H9 (cell line): ENCODE data around the gene RGS5. TPM values are rescaled to one million over a fixed set of nuclear protein-coding genes. Genes with fewer than 3 reads are reported as not detected.

Experiments used
- DNase-seq: peaks from one replicate; pipeline ENCODE4 v3.0.0-alpha.2; 2017
- H2AFZ ChIP-seq: one replicate; pipeline ENCODE4 v1.6.1; 2013; ENCODE audit warnings: mild to moderate bottlenecking, low read length, control low read depth, moderate library complexity
- H2AK5ac ChIP-seq: 2 replicates; pipeline ENCODE4 v1.6.1; 2013; ENCODE audit warnings: low read length, control low read depth, mixed read lengths; ENCODE audit not compliant: insufficient read length
- H2BK120ac ChIP-seq: one replicate; pipeline ENCODE4 v1.6.1; 2013; ENCODE audit warnings: low read depth, mild to moderate bottlenecking, low read length, control low read depth, inconsistent platforms; ENCODE audit not compliant: poor library complexity, severe bottlenecking
- H2BK12ac ChIP-seq: 2 replicates; pipeline ENCODE4 v1.6.1; 2013; ENCODE audit warnings: low read length, control low read depth, mixed read lengths, low read depth; ENCODE audit not compliant: insufficient read length
- H2BK15ac ChIP-seq: 2 replicates; pipeline ENCODE4 v1.6.1; 2013; ENCODE audit warnings: low read depth, low read length, control low read depth
- H2BK20ac ChIP-seq: one replicate; pipeline ENCODE4 v1.6.1; 2013; ENCODE audit warnings: low read depth, mild to moderate bottlenecking, low read length, control low read depth, inconsistent platforms; ENCODE audit not compliant: poor library complexity, severe bottlenecking
- H2BK5ac ChIP-seq: 2 replicates; pipeline ENCODE4 v1.6.1; 2013; ENCODE audit warnings: low read length, control low read depth, mixed read lengths; ENCODE audit not compliant: insufficient read length
- H3K14ac ChIP-seq: 2 replicates; pipeline ENCODE4 v1.6.1; 2013; ENCODE audit warnings: low read length, control low read depth; ENCODE audit not compliant: insufficient read depth
- H3K18ac ChIP-seq: 2 replicates; pipeline ENCODE4 v1.6.1; 2013; ENCODE audit warnings: low read depth, mild to moderate bottlenecking, mixed read lengths, low read length, control low read depth; ENCODE audit not compliant: insufficient read length
- H3K23ac ChIP-seq: 2 replicates; pipeline ENCODE4 v1.6.1; 2013; ENCODE audit warnings: low read length, control low read depth, mixed read lengths, low read depth; ENCODE audit not compliant: insufficient read length
- H3K23me2 ChIP-seq: 2 replicates; pipeline ENCODE4 v1.6.1; 2013; ENCODE audit warnings: low read depth, mild to moderate bottlenecking, mixed read lengths, low read length, control low read depth; ENCODE audit not compliant: insufficient read length, poor library complexity, severe bottlenecking
- H3K27ac ChIP-seq: 2 replicates; pipeline ENCODE4 v1.5.1; 2013; ENCODE audit warnings: low read length, control low read depth, mixed read lengths, low read depth; ENCODE audit not compliant: insufficient read length
- H3K27me3 ChIP-seq: 2 replicates; pipeline ENCODE4 v1.6.1; 2013; ENCODE audit warnings: low read length, control low read depth, inconsistent platforms; ENCODE audit not compliant: insufficient read depth
- H3K4ac ChIP-seq: 2 replicates; pipeline ENCODE4 v1.6.1; 2013; ENCODE audit warnings: low read depth, mild to moderate bottlenecking, control low read depth, inconsistent platforms, low read length, moderate library complexity
- H3K4me1 ChIP-seq: 2 replicates; pipeline ENCODE4 v1.6.1; 2013; ENCODE audit warnings: low read length, control low read depth, inconsistent platforms; ENCODE audit not compliant: insufficient read depth
- H3K4me2 ChIP-seq: 2 replicates; pipeline ENCODE4 v1.6.1; 2013; ENCODE audit warnings: low read length, control low read depth, mixed read lengths; ENCODE audit not compliant: insufficient read length, insufficient read depth
- H3K56ac ChIP-seq: 2 replicates; pipeline ENCODE4 v1.6.1; 2013; ENCODE audit warnings: low read depth, mild to moderate bottlenecking, mixed read lengths, low read length, control low read depth; ENCODE audit not compliant: insufficient read length
- H3K79me1 ChIP-seq: 2 replicates; pipeline ENCODE4 v1.6.1; 2013; ENCODE audit warnings: low read depth, mild to moderate bottlenecking, moderate library complexity, low read length, control low read depth, inconsistent platforms; ENCODE audit not compliant: insufficient read depth, poor library complexity, severe bottlenecking
- H3K79me2 ChIP-seq: 2 replicates; pipeline ENCODE4 v1.6.1; 2013; ENCODE audit warnings: low read length, control low read depth, inconsistent platforms; ENCODE audit not compliant: insufficient read depth
- H3K9ac ChIP-seq: 2 replicates; pipeline ENCODE4 v1.6.1; 2013; ENCODE audit warnings: low read length, control low read depth, mixed read lengths; ENCODE audit not compliant: insufficient read length; ENCODE audit errors: extremely low read depth
- H3K9me3 ChIP-seq: one replicate; pipeline ENCODE4 v1.6.1; 2013; ENCODE audit warnings: low read depth, low read length, inconsistent platforms; ENCODE audit not compliant: control insufficient read depth
- H3T11ph ChIP-seq: one replicate; pipeline ENCODE4 v1.6.1; 2013; ENCODE audit warnings: mild to moderate bottlenecking, low read length, control low read depth, inconsistent platforms
- H4K20me1 ChIP-seq: one replicate; pipeline ENCODE4 v1.6.1; 2013; ENCODE audit not compliant: control insufficient read depth, insufficient read length, insufficient read depth
- H4K5ac ChIP-seq: 2 replicates; pipeline ENCODE4 v1.6.1; 2013; ENCODE audit warnings: low read depth, mild to moderate bottlenecking, mixed read lengths, low read length, control low read depth; ENCODE audit not compliant: insufficient read length
- H4K8ac ChIP-seq: replicated peaks from 2 replicates; pipeline ENCODE4 v1.6.1; 2013; ENCODE audit warnings: low read length, control low read depth, mixed read lengths, low read depth; ENCODE audit not compliant: insufficient read length
- H4K91ac ChIP-seq: 2 replicates; pipeline ENCODE4 v1.6.1; 2013; ENCODE audit warnings: low read depth, mild to moderate bottlenecking, moderate library complexity, mixed read lengths, low read length, control low read depth; ENCODE audit not compliant: insufficient read length
- H3K27ac Mint-ChIP-seq, 3 experiments: 2 replicates in 2 of 3; 3 replicates in 1 of 3; pipeline ENCODE4 v1.8.0; 2020 to 2021; ENCODE audit warnings: mixed read lengths in 3 of 3, mild to moderate bottlenecking in 1 of 3, moderate library complexity in 1 of 3
- H3K27me3 Mint-ChIP-seq: 2 replicates; pipeline ENCODE4 v1.8.0; 2021; ENCODE audit warnings: low read depth, mild to moderate bottlenecking, moderate library complexity, mixed read lengths
- H3K36me3 Mint-ChIP-seq, 3 experiments: 2 replicates in 2 of 3; 3 replicates in 1 of 3; pipeline ENCODE4 v1.8.0; 2020 to 2021; ENCODE audit warnings: low read depth in 3 of 3, mixed read lengths in 3 of 3; ENCODE audit not compliant: insufficient read depth in 1 of 3
- H3K4me1 Mint-ChIP-seq, 2 experiments: 2 replicates each; pipeline ENCODE4 v1.8.0; 2020; ENCODE audit warnings: mixed read lengths in 2 of 2
- H3K4me3 Mint-ChIP-seq, 2 experiments: 2 replicates in 1 of 2; 3 replicates in 1 of 2; pipeline ENCODE4 v1.8.0; 2020 to 2021; ENCODE audit warnings: mild to moderate bottlenecking in 2 of 2, mixed read lengths in 2 of 2, moderate library complexity in 1 of 2
- H3K9me3 Mint-ChIP-seq, 2 experiments: 2 replicates in 1 of 2; 3 replicates in 1 of 2; pipeline ENCODE4 v1.8.0; 2020; ENCODE audit warnings: mild to moderate bottlenecking in 2 of 2, mixed read lengths in 2 of 2, moderate library complexity in 1 of 2
- WGBS: extraction: QIAGEN DNeasy Blood & Tissue Kit; methylation state at CpG from one replicate; pipeline ENCODE4 v1.1.7; 2013; ENCODE audit warnings: missing lambda C conversion rate, low lambda C conversion rate, mixed read lengths; ENCODE audit not compliant: insufficient read length; ENCODE audit errors: extremely low coverage; 5-methylcytosine and 5-hydroxymethylcytosine counted together
- total RNA-seq: library from RNA; stranded (reverse); gene quantifications from 2 replicates; pipeline ENCODE4 v1.2.1, GENCODE V29; 2021
- TF ChIP-seq, protein P1 (sequence below): fragments of 200-600 bp; sonication (generic); conservative IDR thresholded peaks from 3 replicates; pipeline ENCODE4 v1.8.0; 2021; ENCODE audit warnings: antibody characterized with exemption, mild to moderate bottlenecking

Gene RGS5
- total RNA-seq, 1 experiment from 2014 or later: 30.1 TPM

DNA sequence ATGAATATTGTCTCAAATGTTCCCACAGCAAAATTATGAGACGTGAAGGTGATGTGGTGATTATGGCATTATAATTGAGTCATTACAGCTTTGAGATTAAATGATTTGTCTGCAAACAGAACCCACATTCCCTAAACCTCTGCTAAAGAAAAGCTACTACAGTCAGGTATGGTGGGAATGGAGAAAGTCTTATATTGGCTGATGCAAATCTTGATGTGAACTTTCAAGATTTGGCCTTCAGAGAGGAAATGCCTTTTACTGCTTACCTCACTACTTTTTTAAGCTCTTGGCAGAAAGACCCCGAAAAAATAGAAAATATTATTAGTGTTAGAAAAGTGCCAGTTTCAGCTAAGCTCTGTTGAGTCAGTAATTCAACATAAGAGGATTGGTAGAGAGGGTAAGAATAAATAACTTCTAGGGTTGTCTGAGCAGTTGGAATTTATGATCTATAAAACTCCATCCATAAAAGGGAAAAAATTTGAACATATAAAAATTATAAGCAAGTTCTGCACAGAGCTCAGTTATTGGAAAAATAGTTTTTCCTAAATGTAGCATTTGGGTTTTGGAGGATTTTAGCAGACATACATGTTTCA lies 47.8 kb upstream of the RGS5 start:
- no peak for DNase-seq
- no peak overlapping the region for H2BK120ac ChIP-seq
- no peak overlapping the region for H3K56ac ChIP-seq
- WGBS: no CpG with 5 or more reads among the region's 2 CpGs
- H2AK5ac ChIP-seq: no peak overlapping the region
- no peak overlapping the region for H2BK12ac ChIP-seq
- no peaks in the 10 kb centered on the region for H3K27me3 Mint-ChIP-seq
- no peak overlapping the region for H3K14ac ChIP-seq
- H2AFZ ChIP-seq: no peak overlapping the region
- TF ChIP-seq, protein P1, sequence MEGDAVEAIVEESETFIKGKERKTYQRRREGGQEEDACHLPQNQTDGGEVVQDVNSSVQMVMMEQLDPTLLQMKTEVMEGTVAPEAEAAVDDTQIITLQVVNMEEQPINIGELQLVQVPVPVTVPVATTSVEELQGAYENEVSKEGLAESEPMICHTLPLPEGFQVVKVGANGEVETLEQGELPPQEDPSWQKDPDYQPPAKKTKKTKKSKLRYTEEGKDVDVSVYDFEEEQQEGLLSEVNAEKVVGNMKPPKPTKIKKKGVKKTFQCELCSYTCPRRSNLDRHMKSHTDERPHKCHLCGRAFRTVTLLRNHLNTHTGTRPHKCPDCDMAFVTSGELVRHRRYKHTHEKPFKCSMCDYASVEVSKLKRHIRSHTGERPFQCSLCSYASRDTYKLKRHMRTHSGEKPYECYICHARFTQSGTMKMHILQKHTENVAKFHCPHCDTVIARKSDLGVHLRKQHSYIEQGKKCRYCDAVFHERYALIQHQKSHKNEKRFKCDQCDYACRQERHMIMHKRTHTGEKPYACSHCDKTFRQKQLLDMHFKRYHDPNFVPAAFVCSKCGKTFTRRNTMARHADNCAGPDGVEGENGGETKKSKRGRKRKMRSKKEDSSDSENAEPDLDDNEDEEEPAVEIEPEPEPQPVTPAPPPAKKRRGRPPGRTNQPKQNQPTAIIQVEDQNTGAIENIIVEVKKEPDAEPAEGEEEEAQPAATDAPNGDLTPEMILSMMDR: no peak
- no peak overlapping the region for H2BK5ac ChIP-seq
- no peak overlapping the region for H2BK15ac ChIP-seq
- no peaks in the 10 kb centered on the region for H3K23me2 ChIP-seq
- no peak overlapping the region for H3K4ac ChIP-seq
- no peak overlapping the region for H3K4me3 Mint-ChIP-seq
- no peak overlapping the region for H4K5ac ChIP-seq
- no peaks in the 10 kb centered on the region for H3K79me2 ChIP-seq
- no peaks in the 10 kb centered on the region for H3K79me1 ChIP-seq
- no peaks in the 10 kb centered on the region for H3K9me3 ChIP-seq
- no peak overlapping the region for H3T11ph ChIP-seq
- H3K4me1 ChIP-seq: no peaks in the 10 kb centered on the region
- H4K91ac ChIP-seq: no peak overlapping the region
- no peaks in the 10 kb centered on the region for H3K4me1 Mint-ChIP-seq
- no peak overlapping the region for H3K27ac ChIP-seq
- H3K4me2 ChIP-seq: no peak overlapping the region
- 0 out of 7 replicates have a peak, but pooled peaks cover 0 to 2% (median 0%) of the 10 kb centered on the region in 3 experiments for H3K36me3 Mint-ChIP-seq
- no peaks in the 10 kb centered on the region for H3K27me3 ChIP-seq
- H2BK20ac ChIP-seq: no peak overlapping the region
- no peak overlapping the region for H4K8ac ChIP-seq
- H4K20me1 ChIP-seq: no peaks in the 10 kb centered on the region
- no peak overlapping the region for H3K23ac ChIP-seq
- H3K9me3 Mint-ChIP-seq: no peaks in the 10 kb centered on the region; a peak in 1 of 5 replicates
- no peak overlapping the region for H3K9ac ChIP-seq
- H3K18ac ChIP-seq: no peak overlapping the region
- H3K27ac Mint-ChIP-seq: no peak overlapping the region
